Endometrium (tissue), 2 donors: ENCODE results near the gene AKAP13.
"Not testable (repeated sequence)": the region's sequence is repeated elsewhere in the genome, so short reads cannot be mapped to it uniquely, and the experiment has no call there.

Source experiments
- FAIRE-seq: peaks from 2 replicates; lab custom pipeline; 2012; peaks lifted over from hg19 to GRCh38; lab: Jason Lieb, UNC
- donor health status: control.
- donor health status: control.

The AKAP13 gene

GRCh38 chr15:85412956-85413854 is 32.8 kb downstream of the AKAP13 start:
- no peak for FAIRE-seq

- no peak for FAIRE-seq
Measured at GRCh38 chr15:85414037-85414436, 33.6 kb downstream of the AKAP13 start.

GRCh38 chr15:85414495-85414894 is 34.1 kb downstream of the AKAP13 start:
- FAIRE-seq, result peak; percentile 59

- no peak for FAIRE-seq
Measured at GRCh38 chr15:85414991-85415390, 34.6 kb downstream of the AKAP13 start.

GRCh38 chr15:85415783-85416182 is 35.4 kb downstream of the AKAP13 start:
- FAIRE-seq, result no peak

GRCh38 chr15:85417276-85417675 is 36.9 kb downstream of the AKAP13 start:
- FAIRE-seq, result no peak

- FAIRE-seq, result no peak
Measured at GRCh38 chr15:85419161-85419560, 38.8 kb downstream of the AKAP13 start.

GRCh38 chr15:85421116-85421925 is 40.9 kb downstream of the AKAP13 start:
- FAIRE-seq, result no peak

- FAIRE-seq, result no peak
Measured at GRCh38 chr15:85422607-85423006, 42.2 kb downstream of the AKAP13 start.

GRCh38 chr15:85423256-85423655 is 42.9 kb downstream of the AKAP13 start:
- FAIRE-seq, result no peak

- no peak for FAIRE-seq
Measured at GRCh38 chr15:85424154-85424553, 43.8 kb downstream of the AKAP13 start.

- no peak for FAIRE-seq
Measured at GRCh38 chr15:85426481-85426880, 46.1 kb downstream of the AKAP13 start.

- no peak for FAIRE-seq
Measured at GRCh38 chr15:85427286-85428028, 47.1 kb downstream of the AKAP13 start.

GRCh38 chr15:85429522-85429921 is 49.1 kb downstream of the AKAP13 start:
- FAIRE-seq, result no peak

- no peak for FAIRE-seq
Measured at GRCh38 chr15:85430406-85431204, 50.2 kb downstream of the AKAP13 start.

- no peak for FAIRE-seq
Measured at GRCh38 chr15:85439996-85440395, 59.6 kb downstream of the AKAP13 start.

- FAIRE-seq, result no peak
Measured at GRCh38 chr15:85440451-85440850, 60.0 kb downstream of the AKAP13 start.

GRCh38 chr15:85441854-85442253 is 61.5 kb downstream of the AKAP13 start:
- FAIRE-seq, result not testable (repeated sequence)

- no peak for FAIRE-seq
Measured at GRCh38 chr15:85443046-85443445, 62.6 kb downstream of the AKAP13 start.

- no peak for FAIRE-seq
Measured at GRCh38 chr15:85443593-85444087, 63.2 kb downstream of the AKAP13 start.

GRCh38 chr15:85444122-85444745 is 63.8 kb downstream of the AKAP13 start:
- FAIRE-seq, result no peak
